Fibroblast of peridontal ligament (primary cell): Measurements from ENCODE around the gene VRK1.

Experiments used
- DNase-seq: peaks from one replicate; pipeline ENCODE4 v3.0.0-alpha.2; 2010; ENCODE audit errors: extremely low read depth

Gene VRK1

DNA sequence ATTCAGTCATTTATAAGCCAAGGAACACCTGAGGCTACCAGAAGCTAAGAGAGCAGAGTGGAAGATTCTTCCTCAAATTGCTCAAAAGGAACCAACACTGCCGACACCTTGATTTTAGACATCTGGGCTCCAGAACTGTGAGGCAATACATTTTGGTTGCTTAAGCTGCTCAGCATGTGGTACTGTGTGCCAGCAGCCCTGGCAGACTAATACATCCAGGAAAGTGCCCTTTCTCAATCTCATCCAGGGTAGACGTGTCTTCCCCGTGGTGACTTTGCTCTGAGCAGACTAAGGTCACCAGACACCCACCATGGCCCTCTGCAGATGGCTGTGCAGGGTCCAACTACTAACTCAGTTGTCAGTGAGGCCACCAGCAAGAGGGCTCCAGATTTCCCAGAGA, 122.8 kb downstream of the VRK1 start:
- DNase-seq, result peak; percentile 3

GRCh38 chr14:96920820-96921219, 123.6 kb downstream of the VRK1 start:
- DNase-seq, result no peak

- DNase-seq, result no peak
Measured at GRCh38 chr14:96922986-96923385, 125.8 kb downstream of the VRK1 start.

DNA sequence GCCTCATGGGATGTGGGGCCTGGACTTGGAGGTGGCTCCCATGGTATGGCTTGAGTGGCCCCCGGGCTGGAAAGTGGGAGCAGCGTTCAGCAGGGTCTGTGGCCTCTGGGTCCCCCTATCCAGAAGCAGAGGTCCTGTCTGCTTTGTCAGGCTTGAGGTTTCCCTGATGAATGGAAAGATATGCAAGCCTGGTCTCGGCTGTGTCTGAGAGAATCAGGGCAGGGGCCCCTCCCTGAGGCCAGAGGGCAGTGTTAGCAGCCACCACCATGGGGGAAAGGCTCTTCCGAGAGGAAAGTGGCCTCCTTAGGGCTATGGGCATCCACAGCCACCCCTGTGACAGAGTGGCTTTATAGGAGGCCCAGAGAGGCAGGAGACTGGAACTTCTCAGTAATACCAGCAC, 128.2 kb downstream of the VRK1 start:
- DNase-seq, result no peak

DNA sequence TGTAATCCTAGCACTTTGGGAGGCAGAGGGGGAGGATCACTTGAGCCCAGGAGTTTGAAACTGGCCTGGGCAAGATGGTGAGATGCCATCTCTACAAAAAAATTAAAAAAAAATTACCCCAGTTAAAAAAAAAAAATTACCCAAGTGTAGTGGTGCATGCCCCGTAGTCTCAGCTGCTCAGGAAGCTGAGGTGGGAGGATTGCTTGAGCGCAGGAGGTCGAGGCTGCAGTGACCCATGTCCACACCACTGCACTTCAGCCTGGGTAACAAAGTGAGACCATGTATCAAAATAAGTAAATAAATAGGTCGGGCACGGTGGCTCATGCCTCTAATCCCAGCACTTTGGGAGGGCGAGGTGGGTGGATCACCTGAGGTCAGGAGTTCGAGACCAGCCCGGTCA, 128.8 kb downstream of the VRK1 start:
- DNase-seq, result no peak

DNA sequence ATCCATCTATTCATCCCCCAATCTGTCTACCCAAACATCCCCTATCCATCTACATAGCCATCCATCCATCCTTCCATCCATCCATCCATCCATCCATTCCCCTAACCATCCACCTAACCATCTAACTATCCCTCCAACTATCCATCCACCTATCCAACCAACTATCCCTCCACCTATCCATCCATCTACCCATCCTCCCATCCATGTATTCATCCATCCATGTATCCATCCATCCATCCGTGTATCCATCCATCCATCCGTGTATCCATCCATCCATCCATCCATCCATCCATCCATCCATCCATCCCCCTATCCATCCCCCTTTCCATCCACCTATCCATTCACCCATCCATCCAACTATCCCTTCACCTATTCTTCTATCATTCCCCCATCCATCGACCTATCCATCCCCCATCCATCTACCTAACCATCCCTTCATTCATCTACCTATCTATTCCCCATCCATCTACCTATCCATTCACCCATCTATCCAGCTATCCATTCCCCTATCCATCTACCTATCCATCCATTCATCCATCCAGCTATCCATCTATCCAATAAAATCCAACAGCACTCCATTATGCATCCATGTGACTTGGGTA, 131.7 kb downstream of the VRK1 start:
- no peak for DNase-seq

DNA sequence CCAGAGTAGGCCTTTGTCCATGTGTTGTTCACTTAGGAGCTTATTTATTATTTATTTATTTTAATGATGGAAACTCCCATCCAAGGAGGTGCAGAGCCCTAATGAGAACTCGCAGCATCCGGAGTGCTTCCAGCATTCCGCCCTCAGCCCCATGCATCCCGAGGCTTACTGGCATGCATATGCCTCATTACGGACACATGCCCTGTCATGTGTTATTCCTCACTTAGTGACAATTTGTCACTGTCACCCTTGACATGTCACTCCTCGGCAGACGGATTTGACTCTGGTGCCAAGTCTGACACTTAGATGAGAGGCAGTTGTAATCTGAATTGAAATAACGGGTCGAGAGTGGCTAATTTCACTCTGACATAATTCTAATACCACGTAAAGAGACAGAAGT, 132.8 kb downstream of the VRK1 start:
- DNase-seq, result no peak

- no peak for DNase-seq
Measured at GRCh38 chr14:96930526-96930925, 133.3 kb downstream of the VRK1 start.
